HepG2 (cell line): ENCODE measurements around the gene SEC61B. TPM values are rescaled to one million over a fixed set of nuclear protein-coding genes. Genes with fewer than 3 reads are reported as not detected.

Experiments
- ATAC-seq: fragments of 200-7000 bp; cut with Tn5 transposase; 3 replicates; pipeline ENCODE4 v1.9.1; 2020; ENCODE audit warnings: mild to moderate bottlenecking, moderate library complexity
- BruUV-seq: library from RNA; stranded (reverse); fragments of 400-500 nt; replicated peaks from 2 replicates; lab custom pipeline; 2021; lab: Mats Ljungman, UMichigan
- CTCF ChIA-PET: fragments of 300-600 bp; formaldehyde crosslinking; extraction: SDS; loops from one replicate; lab custom pipeline; 2021; ENCODE audit warnings: low total read pairs, inconsistent platforms, low intra/inter-chr PET ratio; lab: Yijun Ruan, JAX
- POLR2A ChIA-PET: fragments of 350-600 bp; sonication (Branson Sonifier 250); formaldehyde crosslinking; loops from one replicate; lab custom pipeline; 2020; ENCODE audit warnings: antibody characterized with exemption, inconsistent platforms; lab: Yijun Ruan, JAX
- DNase-seq: peaks from one replicate; pipeline ENCODE4 v3.0.0-alpha.2; 2015; ENCODE audit warnings: low spot score
- FAIRE-seq: peaks from 3 replicates; lab custom pipeline; 2011; peaks lifted over from hg19 to GRCh38; lab: Jason Lieb, UNC
- H2AFZ ChIP-seq: one replicate; pipeline ENCODE4 v1.6.1; 2011; ENCODE audit warnings: low read length, inconsistent platforms
- H3K27ac ChIP-seq: fragments of 300-600 bp; 3 replicates; pipeline ENCODE4 v1.8.0; 2011; ENCODE audit warnings: mixed run types, mild to moderate bottlenecking, mixed read lengths, low read length, inconsistent platforms; ENCODE audit not compliant: insufficient read depth; ENCODE audit errors: extremely low read length
- H3K27me3 ChIP-seq, 2 experiments: fragments of 200-600 bp in 1 of 2; 2 replicates in 1 of 2; 3 replicates in 1 of 2; pipeline versions ENCODE4 v1.6.0 to v1.8.0; 2011; ENCODE audit warnings: low read length in 2 of 2, mild to moderate bottlenecking in 2 of 2, moderate library complexity in 2 of 2, inconsistent platforms in 1 of 2; ENCODE audit not compliant: insufficient read depth in 2 of 2, control insufficient read depth in 1 of 2
- H3K36me3 ChIP-seq, 2 experiments: fragments of 200-600 bp in 1 of 2; replicated peaks in 1 of 2; 2 replicates in 1 of 2; 3 replicates in 1 of 2; pipeline versions ENCODE4 v1.5.1 to v1.8.0; 2011; ENCODE audit warnings: low read length in 2 of 2, inconsistent platforms in 1 of 2; ENCODE audit not compliant: insufficient read depth in 2 of 2, control insufficient read depth in 1 of 2
- H3K4me1 ChIP-seq: 2 replicates; pipeline ENCODE4 v1.5.1; 2012; ENCODE audit warnings: low read length, inconsistent platforms; ENCODE audit not compliant: insufficient read depth
- H3K4me2 ChIP-seq: 2 replicates; pipeline ENCODE4 v1.6.0; 2011; ENCODE audit warnings: low read depth, low read length, inconsistent platforms
- H3K4me3 ChIP-seq, 3 experiments: fragments of 200-600 bp in 1 of 3; sonication (generic), shearing (Covaris generic) in 1 of 3; replicated peaks in 1 of 3; 2 replicates each; pipeline ENCODE4 v1.5.1; 2011 to 2016; ENCODE audit warnings: low read length in 3 of 3, inconsistent platforms in 2 of 3, low read depth in 2 of 3, mild to moderate bottlenecking in 2 of 3, control low read depth in 1 of 3, mixed read lengths in 1 of 3; ENCODE audit not compliant: insufficient read depth in 1 of 3
- H3K79me2 ChIP-seq: one replicate; pipeline ENCODE4 v1.6.1; 2011; ENCODE audit warnings: low read length, inconsistent platforms; ENCODE audit not compliant: insufficient read depth
- H3K9ac ChIP-seq: 2 replicates; pipeline ENCODE4 v1.6.0; 2011; ENCODE audit warnings: mild to moderate bottlenecking, low read depth, low read length, inconsistent platforms; ENCODE audit not compliant: insufficient read depth
- H3K9me3 ChIP-seq: 2 replicates; pipeline ENCODE4 v1.5.1; 2012; ENCODE audit warnings: mild to moderate bottlenecking, low read length
- H4K20me1 ChIP-seq: 2 replicates; pipeline ENCODE4 v1.6.0; 2011; ENCODE audit warnings: inconsistent platforms, mild to moderate bottlenecking, low read length, moderate library complexity; ENCODE audit not compliant: insufficient read depth
- JARID2 ChIP-seq: sonication (generic); formaldehyde crosslinking; IDR thresholded peaks from 2 replicates; pipeline ENCODE4 v1.8.1; 2023; ENCODE audit warnings: missing genetic modification reagents, inconsistent platforms; ENCODE audit not compliant: insufficient replicate concordance
- KDM5A ChIP-seq: fragments of 200-600 bp; sonication (generic); IDR thresholded peaks from 2 replicates; pipeline ENCODE4 v1.7.0; 2018; ENCODE audit warnings: antibody characterized with exemption, mild to moderate bottlenecking, low read length, borderline replicate concordance
- KMT2B ChIP-seq: IDR thresholded peaks from 2 replicates; pipeline ENCODE4 v1.6.1; 2016; ENCODE audit warnings: missing genetic modification reagents, missing compliant biosample characterization
- RARA ChIP-seq: IDR thresholded peaks from 2 replicates; pipeline ENCODE4 v1.6.1; 2016; ENCODE audit warnings: missing genetic modification reagents, missing compliant biosample characterization
- RNF2 ChIP-seq: fragments of 450-650 bp; conservative IDR thresholded peaks from 2 replicates; pipeline ENCODE4 v1.6.1; 2016; ENCODE audit warnings: low read depth
- SIN3A ChIP-seq: IDR thresholded peaks from 2 replicates; pipeline ENCODE4 v1.6.1; 2011; ENCODE audit warnings: low read depth, mild to moderate bottlenecking, control low read depth, low read length, borderline replicate concordance
- SNAPC2 ChIP-seq: sonication (generic); formaldehyde crosslinking; IDR thresholded peaks from 2 replicates; pipeline ENCODE4 v1.8.1; 2022; ENCODE audit warnings: mild to moderate bottlenecking, missing genetic modification reagents
- TOE1 ChIP-seq: sonication (generic); formaldehyde crosslinking; IDR thresholded peaks from 2 replicates; pipeline ENCODE4 v1.4.0; 2020; ENCODE audit warnings: mild to moderate bottlenecking, missing genetic modification reagents
- ZBTB42 ChIP-seq: sonication (generic); formaldehyde crosslinking; IDR thresholded peaks from 2 replicates; pipeline ENCODE4 v1.5.0; 2020; ENCODE audit warnings: mild to moderate bottlenecking, missing genetic modification reagents
- ZKSCAN5 ChIP-seq: sonication (generic); formaldehyde crosslinking; IDR thresholded peaks from 2 replicates; pipeline ENCODE4 v1.5.1; 2020; ENCODE audit warnings: mild to moderate bottlenecking, missing genetic modification reagents
- ZNF407 ChIP-seq: sonication (generic); formaldehyde crosslinking; IDR thresholded peaks from one replicate; pipeline ENCODE4 v1.5.1; 2020; ENCODE audit warnings: mild to moderate bottlenecking, missing genetic modification reagents; ENCODE audit errors: not compliant biosample characterization
- ZNF639 ChIP-seq: conservative IDR thresholded peaks from 2 replicates; pipeline ENCODE4 v1.6.1; 2018; ENCODE audit warnings: missing genetic modification reagents
- ZNF704 ChIP-seq: sonication (generic); formaldehyde crosslinking; IDR thresholded peaks from 2 replicates; pipeline ENCODE4 v1.8.1; 2023; ENCODE audit warnings: mild to moderate bottlenecking, inconsistent platforms, moderate library complexity, missing genetic modification reagents, borderline replicate concordance
- WGBS: methylation state at CpG from one replicate; pipeline ENCODE4 v1.1.6; 2017; ENCODE audit warnings: low lambda C conversion rate; 5-methylcytosine and 5-hydroxymethylcytosine counted together
- in situ Hi-C: cut with HindIII; loops from 2 replicates; pipeline ENCODE4 v1.10.0; 2017; ENCODE audit warnings: low pct_unique_long_range_greater_than_20kb; ENCODE audit not compliant: extremely low pct_ligation_motif_present
- intact Hi-C: fragments of 100-400 bp; cut with micrococcal nuclease; formaldehyde crosslinking; loops from one replicate; pipeline ENCODE4 v1.10.0; 2022; ENCODE audit not compliant: unreplicated experiment
- polyA plus RNA-seq, 8 experiments: library from polyadenylated mRNA; depleted of rRNA in 3 of 8; stranded (reverse) in 7 of 8; unstranded in 1 of 8; fragments of >200 nt; fragmentation: Illumina TruSeq in 4 of 8; extraction: Trizol in 4 of 8; gene quantifications; 2 replicates each; pipeline versions ENCODE4 v1.2.1 to v1.2.3, GENCODE V29; 2011 to 2016; ENCODE audit warnings: low read depth in 4 of 8, missing spikeins in 1 of 8, mixed read lengths in 1 of 8; ENCODE audit not compliant: insufficient read depth in 1 of 8
- total RNA-seq, 5 experiments: library from RNA; depleted of rRNA; stranded (reverse); fragments of >200 nt; fragmentation: Illumina TruSeq; extraction: Trizol; gene quantifications; 2 replicates each; pipeline ENCODE4 v1.2.3, GENCODE V29; 2016; ENCODE audit warnings: low read depth in 1 of 5

The SEC61B gene
- total and polyA plus RNA-seq, 2 of the 13 experiments (the other 11 are each of a cell fraction or from before 2014, with no cell fraction given): 191 to 368 TPM

- Histone ChIP-seq H3K27ac (no peak overlapping the region), H3K79me2 (no peaks in the 10 kb centered on the region), H3K9me3 (no peaks in the 10 kb centered on the region), H2AFZ (no peak overlapping the region), H3K4me3 (no peak overlapping the region), H3K27me3 (peaks cover 0 to 14% of the 10 kb centered on the region in 2 experiments; a peak in 2 of 5 replicates), H3K4me2 (no peak overlapping the region), H3K4me1 (peaks cover 62% of the 10 kb centered on the region), H3K9ac (no peak overlapping the region), H4K20me1 (no peaks in the 10 kb centered on the region), H3K36me3 (no peaks in the 10 kb centered on the region)
- CTCF ChIA-PET: no interaction called here
- intact Hi-C loops (no loop called here), in situ Hi-C loops (loop anchor here (25.0 kb wide), 1 partner anchor 835 kb away; no protein-coding TSS in a partner anchor)
- 78% methylated on average over 8 of the region's 8 CpGs for WGBS
- no peak for DNase-seq
- no peak for FAIRE-seq
- POLR2A ChIA-PET: no interaction called here
- BruUV-seq: no TSS peak
- TF ChIP-seq SNAPC2 (CRISPR knock-in tag): no peak
- TF ChIP-seq ZKSCAN5 (CRISPR knock-in tag): no peak
- no peak for TF ChIP-seq ZBTB42 (CRISPR knock-in tag)
- TF ChIP-seq RNF2: no peak
- TF ChIP-seq ZNF639: no peak
- no peak for TF ChIP-seq JARID2
- TF ChIP-seq KMT2B (CRISPR knock-in tag): no peak
- no peak for TF ChIP-seq TOE1 (CRISPR knock-in tag)
- TF ChIP-seq ZNF407 (CRISPR knock-in tag): no peak
- TF ChIP-seq SIN3A: no peak
- no peak for TF ChIP-seq KDM5A
- TF ChIP-seq RARA (CRISPR knock-in tag): no peak
- no peak for TF ChIP-seq ZNF704 (CRISPR knock-in tag)
- ATAC-seq: no peak
These were observed 44.3 kb upstream of the SEC61B start for GRCh38 chr9:99177576-99178366.
